GM12865 (cell line): ENCODE measurements around the gene IRGC.

ENCODE experiments used
- DNase-seq: peaks from one replicate; pipeline ENCODE4 v3.0.0; 2010; ENCODE audit warnings: low read depth
- H3K4me3 ChIP-seq: 2 replicates; pipeline ENCODE4 v1.5.1; 2011; ENCODE audit warnings: mild to moderate bottlenecking, low read depth, low read length, control low read depth
- CTCF ChIP-seq: IDR thresholded peaks from 2 replicates; pipeline ENCODE4 v1.5.1; 2011; ENCODE audit warnings: low read length, control low read depth, low read depth, inconsistent platforms; ENCODE audit not compliant: insufficient read depth; ENCODE audit errors: missing control alignments

Gene IRGC

GRCh38 chr19:43699506-43700394 lies 16.1 kb upstream of the IRGC start:
- no peak overlapping the region for H3K4me3 ChIP-seq
- no peak for DNase-seq
- no peak for TF ChIP-seq CTCF

- H3K4me3 ChIP-seq = no peak overlapping the region
- no peak for TF ChIP-seq CTCF
- no peak for DNase-seq
These were observed 15.4 kb upstream of the IRGC start for GRCh38 chr19:43700395-43701000.

GRCh38 chr19:43704002-43704705 lies 11.7 kb upstream of the IRGC start:
- no peak for TF ChIP-seq CTCF
- H3K4me3 ChIP-seq = no peak overlapping the region
- DNase-seq = no peak

DNA sequence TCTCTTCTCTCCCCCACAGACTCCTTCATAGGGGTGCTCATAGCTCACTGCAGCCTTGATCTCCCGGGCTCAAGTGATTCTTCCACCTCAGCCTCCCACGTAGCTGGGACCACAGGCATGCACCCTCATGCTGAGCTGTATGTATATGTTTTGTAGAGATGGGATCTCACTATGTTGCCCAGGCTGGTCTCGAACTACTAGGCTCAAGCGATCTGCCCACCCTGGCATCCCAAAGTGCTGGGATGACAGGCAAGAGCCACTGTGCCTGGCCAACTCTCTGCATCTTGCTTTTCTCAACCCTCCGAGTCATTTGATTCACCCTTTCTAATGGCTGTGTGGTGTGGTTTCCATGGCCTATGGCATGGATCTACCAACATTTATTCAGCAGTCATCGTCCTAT lies 10.1 kb upstream of the IRGC start:
- DNase-seq = no peak
- no peak for TF ChIP-seq CTCF
- no peak overlapping the region for H3K4me3 ChIP-seq

- DNase-seq = no peak
- H3K4me3 ChIP-seq = no peak overlapping the region
- TF ChIP-seq CTCF = no peak
These were observed 8.6 kb upstream of the IRGC start for GRCh38 chr19:43707158-43707712.

DNA sequence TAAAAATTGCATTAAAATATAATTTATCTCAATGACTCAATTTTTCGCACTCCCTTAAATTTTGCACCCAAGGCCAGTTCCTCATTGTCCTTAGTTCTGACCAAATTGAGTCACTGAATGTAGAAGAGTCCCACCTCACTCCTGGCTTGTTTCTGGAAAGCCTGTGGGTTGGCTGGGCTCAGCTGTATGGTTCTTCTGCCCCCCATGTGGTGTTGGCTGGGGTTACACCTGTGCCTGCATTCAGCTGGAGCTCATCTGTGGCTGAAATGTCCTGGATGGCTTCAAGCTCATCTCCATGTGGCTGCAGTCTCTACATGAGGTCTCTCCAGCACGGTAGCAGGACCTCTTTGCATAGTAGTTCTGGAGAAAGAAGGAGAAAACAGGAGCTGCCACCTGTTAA lies 7.2 kb upstream of the IRGC start:
- no peak for TF ChIP-seq CTCF
- no peak for DNase-seq
- H3K4me3 ChIP-seq = no peak overlapping the region
